GM13976 (cell line): ENCODE measurements around the gene VIPR2.

Source experiments
- DNase-seq: peaks from one replicate; pipeline ENCODE4 v3.0.0; 2012; ENCODE audit warnings: low spot score
- CTCF ChIP-seq: IDR thresholded peaks from 2 replicates; pipeline ENCODE4 v1.5.1; 2012; ENCODE audit warnings: borderline replicate concordance, mild to moderate bottlenecking; ENCODE audit not compliant: insufficient read depth; ENCODE audit errors: extremely low read depth, missing control alignments, control extremely low read depth
- in situ Hi-C: fragments of 300-500 bp; cut with MboI; formaldehyde crosslinking; loops from one replicate; pipeline ENCODE4 v1.12.0; 2022; ENCODE audit warnings: low sequenced_read_pairs, mixed read lengths, inconsistent platforms; ENCODE audit not compliant: unreplicated experiment

The VIPR2 gene

GRCh38 chr7:159031135-159031701 is 113.4 kb downstream of the VIPR2 start:
- no peak for DNase-seq
- in situ Hi-C loops: no loop called here
- no peak for TF ChIP-seq CTCF

GRCh38 chr7:159030490-159031134 is 114.1 kb downstream of the VIPR2 start:
- in situ Hi-C loops: no loop called here
- DNase-seq: peak; percentile 65
- no peak for TF ChIP-seq CTCF

DNA sequence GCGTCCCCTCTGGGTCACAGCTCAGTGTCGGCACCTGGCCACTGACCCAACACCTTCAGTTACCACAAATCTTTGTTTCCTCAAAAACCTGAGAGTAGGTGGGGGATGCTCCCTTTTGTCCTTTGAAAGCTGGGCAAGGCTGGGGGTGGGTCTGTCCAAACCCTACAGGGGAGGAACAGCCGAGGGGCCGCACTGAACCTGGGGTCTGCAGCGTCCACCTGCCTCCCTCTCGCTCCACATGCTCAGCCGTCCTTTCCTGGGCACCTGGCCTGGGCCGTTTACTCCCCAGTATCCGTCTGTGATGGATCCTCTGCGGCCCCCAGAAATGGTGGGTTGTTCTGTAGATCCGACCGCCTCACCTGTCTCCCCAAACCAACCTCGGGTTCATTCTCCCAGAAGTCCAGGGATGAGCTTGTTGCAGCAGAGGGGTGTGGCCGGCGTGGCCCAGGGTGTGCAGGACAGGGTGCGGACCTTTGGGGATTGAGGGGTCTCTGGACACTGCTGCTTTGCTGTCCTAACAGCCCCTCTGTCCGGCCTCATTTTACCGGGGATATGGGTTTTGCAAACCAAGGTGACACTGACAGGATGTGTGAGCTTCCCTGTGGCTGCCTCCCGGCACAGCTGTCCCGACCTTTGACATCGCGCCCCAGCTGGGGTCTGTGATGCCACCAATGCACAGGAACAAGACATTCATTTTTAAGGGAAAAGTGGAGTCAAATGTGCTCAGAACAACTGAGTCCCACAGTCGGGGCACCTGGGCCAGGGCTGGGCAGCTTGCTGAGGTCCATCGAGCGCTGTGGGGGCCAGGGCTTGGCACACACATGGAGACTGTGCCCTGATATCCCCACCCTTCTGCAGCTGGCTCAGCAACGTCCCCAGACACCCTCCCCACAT is 115.9 kb downstream of the VIPR2 start:
- DNase-seq: no peak
- TF ChIP-seq CTCF: no peak
- in situ Hi-C loops: no loop called here

GRCh38 chr7:159027789-159028507 is 116.7 kb downstream of the VIPR2 start:
- no peak for DNase-seq
- in situ Hi-C loops: no loop called here
- no peak for TF ChIP-seq CTCF

DNA sequence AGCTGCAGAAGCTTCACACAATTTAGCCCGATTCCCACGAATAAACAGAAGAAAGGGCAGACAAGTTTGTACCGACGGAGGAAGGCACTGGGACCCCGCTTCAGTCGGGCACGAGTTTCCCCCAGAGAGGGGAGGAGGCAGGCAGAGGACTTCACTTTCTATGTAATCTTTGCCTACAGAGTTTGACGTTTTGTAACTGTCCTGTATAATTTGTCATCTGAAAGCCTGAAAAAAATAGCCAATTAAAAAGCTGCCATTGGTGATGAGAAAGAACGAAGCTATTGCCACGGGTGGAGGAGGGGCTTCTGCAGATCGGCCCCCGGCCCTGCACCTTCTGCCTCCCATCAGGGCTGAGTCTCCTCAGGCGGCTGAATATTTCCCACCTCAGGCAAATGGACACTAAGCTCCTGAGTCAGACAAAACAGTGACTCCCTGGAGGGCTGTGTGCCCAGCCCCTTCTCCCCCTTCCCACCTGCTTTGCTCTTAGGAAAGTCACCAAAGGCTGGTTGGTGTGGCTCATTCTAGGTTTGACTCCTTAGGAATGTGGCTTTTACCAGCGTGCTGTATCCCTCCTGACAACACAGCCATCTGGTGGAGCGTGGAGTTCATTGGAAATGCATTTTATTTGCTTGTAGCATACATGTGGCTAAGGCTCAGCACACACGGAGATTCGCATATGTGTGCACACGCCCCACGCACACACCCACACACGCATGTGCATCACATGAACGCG is 117.4 kb downstream of the VIPR2 start:
- in situ Hi-C loops: no loop called here
- no peak for DNase-seq
- TF ChIP-seq CTCF: no peak
